Measurements from ENCODE around the gene WWOX.

GRCh38 chr16:79165506-79165905, 1066.1 kb downstream of the WWOX start:
- TF ChIP-seq, protein P1, sequence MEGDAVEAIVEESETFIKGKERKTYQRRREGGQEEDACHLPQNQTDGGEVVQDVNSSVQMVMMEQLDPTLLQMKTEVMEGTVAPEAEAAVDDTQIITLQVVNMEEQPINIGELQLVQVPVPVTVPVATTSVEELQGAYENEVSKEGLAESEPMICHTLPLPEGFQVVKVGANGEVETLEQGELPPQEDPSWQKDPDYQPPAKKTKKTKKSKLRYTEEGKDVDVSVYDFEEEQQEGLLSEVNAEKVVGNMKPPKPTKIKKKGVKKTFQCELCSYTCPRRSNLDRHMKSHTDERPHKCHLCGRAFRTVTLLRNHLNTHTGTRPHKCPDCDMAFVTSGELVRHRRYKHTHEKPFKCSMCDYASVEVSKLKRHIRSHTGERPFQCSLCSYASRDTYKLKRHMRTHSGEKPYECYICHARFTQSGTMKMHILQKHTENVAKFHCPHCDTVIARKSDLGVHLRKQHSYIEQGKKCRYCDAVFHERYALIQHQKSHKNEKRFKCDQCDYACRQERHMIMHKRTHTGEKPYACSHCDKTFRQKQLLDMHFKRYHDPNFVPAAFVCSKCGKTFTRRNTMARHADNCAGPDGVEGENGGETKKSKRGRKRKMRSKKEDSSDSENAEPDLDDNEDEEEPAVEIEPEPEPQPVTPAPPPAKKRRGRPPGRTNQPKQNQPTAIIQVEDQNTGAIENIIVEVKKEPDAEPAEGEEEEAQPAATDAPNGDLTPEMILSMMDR (IDR thresholded peaks at IDR 0.05; ENCODE audit: poor library complexity, severe bottlenecking) = no peak
- TF ChIP-seq REST (IDR thresholded peaks at IDR 0.05; ENCODE audit: borderline replicate concordance) (no peak), POLR2AphosphoS5 (IDR thresholded peaks at IDR 0.05) (no peak), EZH2 (IDR thresholded peaks at IDR 0.05; ENCODE audit: borderline replicate concordance, insufficient read depth, low read length, poor library complexity, severe bottlenecking) (no peak), TAF1 (IDR thresholded peaks at IDR 0.05; ENCODE audit: low read depth) (no peak)

All from neural cell (in vitro differentiated cells).